Middle frontal gyrus (tissue), 1 donor: ENCODE measurements around the gene CHAF1B.
"Not testable (repeated sequence)": the region's sequence is repeated elsewhere in the genome, so short reads cannot be mapped to it uniquely, and the experiment has no call there.

Experiments
- DNase-seq: peaks from one replicate; pipeline ENCODE4 v3.0.0-alpha.2; 2015; ENCODE audit warnings: low spot score; ENCODE audit errors: extremely low spot score

The CHAF1B gene

DNA sequence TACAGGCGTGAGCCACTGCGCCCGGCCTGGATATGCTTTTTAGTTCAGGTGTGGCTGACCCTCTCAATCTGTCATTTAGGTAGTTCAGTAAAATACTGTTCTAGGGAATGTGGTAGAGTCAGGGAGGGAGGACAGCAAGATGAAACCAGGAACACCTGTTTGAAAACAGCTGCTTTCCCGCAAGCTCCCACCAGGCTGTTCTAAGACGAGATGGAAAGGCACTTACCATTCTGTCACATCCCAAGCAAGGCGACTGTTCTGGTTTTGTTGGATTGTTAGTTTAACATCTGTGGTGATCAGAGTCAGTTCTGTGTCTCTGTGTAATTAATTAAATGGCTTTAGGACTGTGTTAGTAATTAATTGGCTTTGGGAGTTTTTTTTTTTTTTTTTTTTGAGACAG lies 2.9 kb downstream of the CHAF1B start:
- DNase-seq: no peak

DNA sequence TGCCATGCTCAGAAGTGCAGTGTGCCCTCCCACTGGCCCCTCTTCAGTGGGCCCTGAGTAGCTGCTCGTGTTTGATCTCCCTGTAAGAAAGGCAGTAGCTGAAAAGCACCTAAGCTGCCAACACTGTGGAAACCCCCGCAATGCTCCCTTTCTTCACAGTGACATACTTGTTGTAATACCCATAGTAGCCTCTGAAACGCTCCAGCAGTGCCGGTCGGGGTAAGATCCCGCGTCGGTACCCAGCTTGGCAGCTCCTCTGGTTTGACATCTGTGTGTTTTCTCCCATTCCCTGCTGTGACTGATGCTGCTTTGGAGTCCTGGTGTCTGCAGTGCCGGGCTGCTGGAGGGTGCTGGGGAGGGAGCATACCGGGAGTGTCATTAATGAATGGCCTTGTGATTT lies 3.6 kb downstream of the CHAF1B start:
- no peak for DNase-seq

DNA sequence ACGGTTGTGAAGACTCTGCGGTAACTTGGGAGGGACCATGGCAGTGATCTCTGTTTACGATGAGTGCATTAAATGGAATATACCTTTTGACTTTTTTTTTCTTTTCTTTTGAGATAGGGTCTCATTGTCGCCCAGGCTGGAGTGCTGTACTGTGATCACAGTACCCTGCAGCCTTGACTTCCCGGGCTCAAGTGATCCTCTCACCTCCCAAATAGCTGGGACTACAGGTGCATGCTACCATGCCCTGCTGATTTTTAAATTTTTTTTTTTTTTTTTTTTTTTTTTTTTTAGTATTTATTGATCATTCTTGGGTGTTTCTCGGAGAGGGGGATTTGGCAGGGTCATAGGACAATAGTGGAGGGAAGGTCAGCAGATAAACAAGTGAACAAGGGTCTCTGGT lies 6.5 kb downstream of the CHAF1B start:
- not testable (repeated sequence) for DNase-seq

DNA sequence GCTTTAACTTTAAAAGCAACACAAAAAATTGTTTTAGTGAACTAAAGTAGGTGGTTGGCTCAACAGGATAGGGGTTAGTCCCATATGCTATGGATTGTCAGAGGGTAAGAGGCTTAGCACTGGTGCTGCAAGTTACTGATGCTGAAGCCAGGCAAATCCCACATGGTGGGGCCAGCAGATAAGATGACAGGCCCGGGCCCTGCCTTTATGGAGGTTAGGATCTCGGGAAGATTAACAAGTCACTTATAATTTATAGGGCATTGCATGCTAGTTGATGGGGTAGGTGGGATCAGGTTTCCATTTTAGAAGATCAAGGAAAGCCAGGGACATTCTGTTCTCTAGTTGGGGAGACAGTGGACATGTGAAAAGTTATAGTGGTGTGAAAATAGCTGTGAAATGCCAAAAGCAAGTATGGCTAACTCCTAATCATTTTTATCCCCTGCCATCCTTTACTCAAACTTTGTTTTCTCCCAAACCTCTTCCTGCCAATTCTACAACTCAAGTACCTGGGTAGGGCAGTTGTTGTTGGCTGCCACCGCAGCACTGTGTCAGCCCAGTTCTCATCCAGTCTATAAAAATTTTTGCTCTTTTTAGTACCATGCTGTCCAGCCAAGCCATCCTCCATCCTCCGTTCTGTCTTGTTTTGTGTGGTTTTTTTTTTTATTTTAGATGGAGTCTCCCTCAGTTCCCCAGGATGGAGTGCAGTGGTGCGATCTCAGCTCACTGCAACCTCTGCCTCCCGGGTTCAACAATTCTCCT lies 10.3 kb downstream of the CHAF1B start:
- no peak for DNase-seq

DNA sequence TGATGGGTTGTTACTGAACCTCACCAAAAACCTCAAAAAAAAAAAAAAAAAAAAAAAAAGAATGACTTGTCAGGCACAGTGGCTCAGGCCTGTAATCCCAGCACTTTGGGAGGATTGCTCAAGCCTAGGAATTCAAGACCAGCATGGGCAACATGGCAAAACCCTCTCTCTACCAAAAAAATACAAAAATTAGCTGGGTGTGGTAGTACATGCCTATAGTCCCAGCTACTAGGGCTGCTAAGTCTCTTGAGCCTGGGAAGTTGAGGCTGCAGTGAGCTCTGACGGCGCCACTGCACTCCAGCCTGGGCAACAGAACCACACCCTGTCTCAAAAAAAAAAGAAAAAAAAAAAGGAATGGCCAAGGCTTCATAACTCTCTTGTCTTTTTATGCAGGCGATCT lies 11.1 kb downstream of the CHAF1B start:
- DNase-seq: no peak

DNA sequence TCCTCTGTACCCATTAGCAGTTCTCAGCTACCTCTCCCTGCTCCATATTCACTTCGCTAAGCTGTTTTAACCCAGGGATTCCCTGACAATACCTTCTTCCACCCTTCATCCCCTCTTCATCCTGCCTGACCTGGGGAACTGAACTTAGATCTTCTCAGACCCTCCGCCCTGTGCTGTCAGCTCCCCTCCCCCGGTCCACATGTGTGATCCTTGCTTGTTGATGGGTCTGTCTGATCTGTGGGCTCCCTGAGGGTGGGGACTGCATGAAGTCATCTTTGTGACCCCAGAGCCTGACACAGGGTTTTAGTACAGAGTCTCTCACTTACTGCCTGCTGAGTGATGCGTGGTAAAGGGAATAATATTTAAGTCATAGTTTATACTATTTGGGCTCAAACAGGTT lies 11.8 kb downstream of the CHAF1B start:
- DNase-seq: no peak

DNA sequence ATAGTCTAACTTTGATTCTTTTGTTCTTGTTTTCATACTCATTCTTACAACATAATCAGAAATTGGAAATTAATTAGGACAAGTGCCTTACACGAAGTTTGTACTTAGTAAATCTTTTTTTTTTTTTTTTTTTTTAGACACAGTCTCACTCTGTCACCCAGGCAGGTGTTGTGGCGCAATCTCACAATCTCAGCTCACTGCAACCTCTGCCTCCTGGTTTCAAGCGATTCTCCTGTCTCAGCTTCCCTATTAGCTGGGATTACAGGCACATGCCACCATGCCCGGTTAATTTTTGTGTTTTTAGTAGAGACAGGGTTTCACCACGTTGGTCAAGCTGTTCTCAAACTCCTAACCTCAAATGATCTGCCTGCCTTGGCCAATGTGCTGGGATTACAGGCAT lies 12.4 kb downstream of the CHAF1B start:
- DNase-seq: no peak

DNA sequence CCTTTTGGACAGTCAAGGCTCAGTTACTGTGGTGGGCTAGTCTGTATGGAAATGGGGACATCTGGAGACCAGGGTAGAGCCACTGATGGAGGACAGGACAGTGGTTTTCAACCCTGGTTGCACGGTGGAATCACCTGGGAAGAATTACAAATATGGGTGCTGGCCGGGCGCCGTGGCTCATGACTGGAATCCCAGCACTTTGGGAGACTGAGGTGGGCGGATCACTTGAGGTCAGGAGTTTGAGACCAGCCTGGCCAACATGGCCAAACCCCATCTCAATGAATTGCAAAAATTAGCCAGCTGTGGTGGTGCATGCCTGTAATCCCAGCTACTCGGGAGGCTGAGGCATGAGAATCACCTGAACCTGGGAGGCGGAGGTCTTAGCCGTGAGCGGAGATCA lies 14.5 kb downstream of the CHAF1B start:
- not testable (repeated sequence) for DNase-seq

DNA sequence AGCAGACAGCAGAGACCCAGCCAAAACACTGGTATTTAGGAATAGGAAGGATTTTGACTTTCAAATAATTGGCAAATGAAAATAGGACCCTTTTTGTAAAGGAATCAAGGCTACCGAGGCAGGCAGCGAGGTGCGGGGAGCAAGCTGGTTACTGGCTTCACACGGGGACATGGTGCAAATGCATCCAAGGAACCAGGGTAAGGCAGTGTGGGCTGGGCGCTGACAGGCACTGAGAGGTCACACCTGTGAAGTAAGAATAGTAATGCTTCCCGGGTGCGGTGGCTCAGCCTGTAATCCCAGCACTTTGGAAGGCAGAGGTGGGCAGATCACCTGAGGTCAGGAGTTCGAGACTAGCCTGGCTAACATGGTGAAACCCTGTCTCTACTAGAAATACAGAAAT lies 15.5 kb downstream of the CHAF1B start:
- no peak for DNase-seq

DNA sequence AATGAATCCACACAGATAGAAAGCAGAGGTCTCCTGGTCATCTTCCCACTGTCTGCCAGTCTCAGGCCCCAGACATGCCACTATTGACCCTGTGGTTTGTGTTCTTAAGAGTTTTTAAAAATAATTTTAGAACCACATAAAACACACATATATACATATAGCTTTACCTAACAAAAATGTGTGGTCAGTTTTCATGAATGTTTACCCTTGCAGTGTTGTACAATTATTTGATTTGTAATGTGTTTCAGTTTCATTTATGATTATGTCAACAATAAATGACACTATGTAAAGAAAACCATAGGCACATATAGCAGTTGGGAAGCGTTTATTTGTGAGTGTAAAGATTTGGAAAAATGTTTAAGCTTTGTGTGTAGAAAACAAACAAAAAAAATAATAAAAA lies 17.1 kb downstream of the CHAF1B start:
- no peak for DNase-seq

DNA sequence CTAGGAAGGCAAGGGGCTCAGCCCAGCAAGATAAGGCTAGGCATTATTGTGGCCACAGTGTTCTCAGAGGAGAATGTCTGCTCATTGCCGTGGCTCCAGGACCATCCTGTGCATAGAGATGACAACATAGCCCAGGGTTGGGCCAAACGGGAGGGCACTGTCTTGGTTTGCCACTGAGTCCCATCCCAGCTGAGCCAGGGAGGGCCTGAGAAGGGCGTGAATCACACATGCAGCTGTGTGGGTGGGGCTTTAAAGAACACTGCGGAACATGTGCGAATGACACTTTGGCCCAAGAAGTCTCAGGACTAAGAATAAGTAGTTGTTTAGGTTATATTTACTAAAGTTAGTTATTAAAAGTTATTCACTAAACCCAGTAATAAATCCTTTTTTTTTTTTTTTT lies 18.5 kb downstream of the CHAF1B start:
- DNase-seq: no peak

DNA sequence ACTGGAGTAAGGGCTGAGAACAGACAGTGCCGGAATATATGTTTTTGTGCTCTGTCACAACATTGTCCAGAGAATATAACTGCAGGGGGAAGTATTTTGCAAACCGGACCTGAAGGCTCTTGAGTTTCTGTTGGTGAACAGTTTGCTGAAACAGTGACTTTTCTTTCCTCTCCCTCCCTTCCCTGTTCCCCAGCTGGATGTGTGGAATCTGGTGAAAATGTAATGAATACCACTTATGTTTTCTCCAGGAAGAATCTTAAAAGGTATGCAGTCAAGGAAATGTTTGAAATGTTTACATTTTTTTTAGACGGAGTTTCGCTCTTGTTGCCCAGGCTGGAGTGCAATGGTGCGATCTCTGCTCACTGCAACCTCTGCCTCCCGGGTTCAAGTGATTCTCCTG lies 23.4 kb downstream of the CHAF1B start:
- DNase-seq: no peak

DNA sequence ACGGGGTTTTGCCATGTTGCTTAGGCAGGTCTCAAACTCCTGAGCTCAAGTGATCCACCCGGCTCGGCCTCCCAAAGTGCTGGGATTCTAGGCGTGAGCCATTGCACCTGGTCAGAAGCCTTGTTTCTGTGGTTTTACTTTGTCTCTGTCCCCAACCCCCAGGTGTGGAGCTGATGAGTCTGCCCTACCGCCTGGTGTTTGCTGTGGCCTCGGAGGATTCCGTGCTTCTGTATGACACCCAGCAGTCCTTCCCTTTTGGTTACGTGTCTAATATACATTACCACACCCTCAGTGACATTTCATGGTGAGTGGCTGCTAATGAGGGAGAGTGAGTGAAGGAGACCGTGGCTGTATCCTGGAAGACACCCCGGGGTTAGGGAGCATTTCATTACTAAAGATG lies 26.1 kb downstream of the CHAF1B start:
- no peak for DNase-seq

DNA sequence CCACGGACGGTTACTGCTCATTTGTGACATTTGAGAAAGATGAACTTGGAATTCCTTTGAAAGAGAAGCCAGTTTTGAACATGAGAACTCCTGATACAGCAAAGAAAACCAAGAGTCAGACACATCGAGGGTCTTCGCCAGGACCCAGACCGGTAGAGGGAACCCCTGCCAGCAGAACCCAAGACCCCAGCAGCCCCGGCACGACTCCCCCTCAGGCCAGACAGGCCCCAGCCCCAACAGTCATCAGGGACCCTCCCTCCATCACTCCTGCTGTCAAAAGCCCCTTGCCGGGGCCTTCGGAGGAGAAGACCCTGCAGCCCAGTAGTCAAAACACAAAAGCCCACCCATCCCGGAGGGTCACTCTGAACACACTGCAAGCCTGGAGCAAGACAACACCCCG lies 27.7 kb downstream of the CHAF1B start:
- no peak for DNase-seq

DNA sequence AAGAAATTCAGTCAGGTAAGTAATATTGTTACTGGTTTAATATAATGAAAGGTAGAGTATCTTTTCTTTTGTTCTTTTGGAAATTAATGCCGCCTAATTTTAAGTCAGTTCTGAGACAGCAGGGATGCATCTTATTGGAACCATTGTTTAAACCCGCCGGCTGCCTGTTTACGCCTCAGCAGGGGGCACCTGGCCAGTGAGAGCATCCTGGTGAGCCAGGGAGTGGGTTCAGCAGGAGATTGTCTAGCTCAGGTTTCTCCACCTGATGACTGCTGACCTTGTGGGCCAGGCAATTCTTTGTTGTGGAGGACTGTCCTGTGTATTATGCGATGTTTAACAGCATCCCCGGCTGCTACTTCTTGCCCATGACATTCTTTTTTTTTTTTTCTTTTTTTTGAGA lies 30.2 kb downstream of the CHAF1B start:
- no peak for DNase-seq

DNA sequence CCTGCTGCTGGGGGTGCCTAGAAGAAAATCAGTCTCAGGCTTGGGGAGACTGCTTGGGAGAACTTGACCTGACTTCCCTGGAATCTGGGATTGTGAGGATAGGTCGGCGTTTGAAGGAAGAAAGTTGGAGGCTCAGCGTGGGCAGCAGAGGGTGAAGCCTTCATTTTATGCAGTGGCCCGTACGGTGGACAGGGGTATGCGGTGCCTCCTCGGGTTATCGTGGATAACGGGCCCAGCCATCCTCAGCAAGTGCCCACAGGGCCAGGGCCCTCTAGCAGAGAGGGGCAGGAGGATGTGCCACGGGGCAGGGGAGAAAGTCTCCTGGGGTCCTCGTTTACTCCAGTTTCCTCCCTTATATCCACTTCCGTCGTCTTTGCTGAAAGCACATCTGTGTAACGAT lies 34.0 kb downstream of the CHAF1B start:
- no peak for DNase-seq

DNA sequence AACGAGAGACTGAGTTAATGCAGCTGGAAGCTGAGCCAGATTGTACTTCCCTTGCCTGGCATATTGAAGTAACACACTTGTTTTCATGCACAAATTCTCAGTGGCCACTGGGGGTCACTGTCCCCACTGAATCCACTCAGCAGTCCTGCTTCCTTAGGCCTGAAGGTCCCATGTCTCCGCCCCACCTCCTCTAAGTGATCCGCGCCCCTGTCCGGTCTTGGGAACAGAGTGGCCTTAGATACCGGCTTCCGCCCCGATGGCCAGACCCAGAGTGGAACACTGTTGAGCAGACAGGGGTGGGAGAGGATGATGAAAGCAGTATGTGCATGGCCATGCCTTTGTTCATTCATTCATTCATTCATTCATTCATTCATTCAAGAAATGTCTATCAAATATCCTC lies 34.8 kb downstream of the CHAF1B start:
- peak; percentile 14 for DNase-seq

DNA sequence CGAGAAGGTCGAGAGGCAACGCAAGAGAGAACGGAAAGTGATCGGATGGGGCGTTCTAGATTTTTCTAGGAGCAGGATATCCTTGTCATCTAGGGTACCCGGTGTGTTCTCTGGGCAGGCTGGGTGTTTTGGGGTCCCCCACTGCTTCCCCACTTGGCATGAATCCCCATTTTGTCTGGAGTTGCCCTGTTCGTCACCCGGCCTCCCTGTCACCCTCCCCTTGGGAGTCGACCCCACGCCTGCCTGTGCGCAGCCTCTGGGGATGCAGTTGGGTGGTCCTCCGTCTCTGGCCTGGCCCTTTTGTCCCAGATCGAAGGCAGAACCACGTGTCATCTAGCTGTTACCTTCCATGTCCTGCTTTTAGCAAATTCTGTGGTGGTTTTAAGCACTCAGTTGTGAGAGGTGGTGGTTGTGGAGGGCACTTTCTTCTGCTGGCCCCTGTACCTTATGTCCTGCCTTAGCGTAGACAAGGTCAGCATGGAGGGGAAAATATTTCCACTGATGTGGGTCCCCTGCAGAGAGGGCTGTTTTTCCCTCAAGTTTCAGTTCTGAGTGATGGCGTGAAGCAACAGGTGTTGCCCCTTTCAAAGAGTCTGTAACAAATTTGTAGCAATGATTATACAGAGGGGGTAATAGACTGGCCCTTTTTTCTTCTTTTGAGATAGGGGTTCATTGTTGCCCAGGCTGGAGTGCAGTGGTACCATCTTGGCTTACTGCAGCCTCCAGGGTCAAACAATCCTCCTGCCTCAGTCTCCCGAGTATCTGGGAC lies 35.6 kb downstream of the CHAF1B start:
- DNase-seq: no peak

DNA sequence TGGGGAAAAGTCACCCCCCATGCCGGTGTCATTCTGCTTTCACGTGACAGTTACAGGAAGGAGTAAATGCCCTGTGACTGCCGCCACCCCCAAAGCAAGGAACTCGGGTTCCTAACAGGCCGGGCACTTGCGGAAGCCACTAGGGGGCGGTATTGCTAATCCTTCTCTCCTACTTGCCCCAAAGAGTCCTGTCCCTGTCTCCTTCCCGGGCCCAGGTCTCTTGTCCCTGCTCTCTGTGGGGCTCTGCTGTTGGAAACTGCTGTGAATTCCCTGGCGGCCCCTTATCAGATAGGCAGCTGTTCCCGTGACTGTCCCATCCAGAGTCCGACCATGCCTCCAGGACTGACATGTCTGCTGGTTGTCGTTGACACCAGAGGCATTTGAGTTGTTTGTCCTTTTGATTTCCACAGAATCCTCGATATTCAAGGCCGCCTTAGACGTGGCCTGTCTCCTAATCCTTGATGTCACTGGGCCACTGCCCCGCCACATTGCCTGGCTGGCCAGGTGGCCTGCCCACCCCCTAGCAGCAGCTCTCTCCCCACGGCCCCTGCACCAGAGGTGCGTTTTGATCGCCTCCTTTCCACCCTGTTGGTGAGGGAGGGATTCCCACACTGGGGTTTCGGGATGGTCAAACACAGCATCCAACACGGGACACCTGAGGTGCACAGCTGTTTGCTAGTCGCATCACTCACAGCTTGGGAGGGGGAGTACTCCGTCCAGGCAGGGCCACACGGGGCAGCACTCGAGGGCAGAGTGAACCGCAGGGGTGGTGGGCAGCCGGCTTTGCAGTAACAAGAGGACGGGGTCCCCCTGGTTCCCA lies 37.3 kb downstream of the CHAF1B start:
- DNase-seq: no peak

DNA sequence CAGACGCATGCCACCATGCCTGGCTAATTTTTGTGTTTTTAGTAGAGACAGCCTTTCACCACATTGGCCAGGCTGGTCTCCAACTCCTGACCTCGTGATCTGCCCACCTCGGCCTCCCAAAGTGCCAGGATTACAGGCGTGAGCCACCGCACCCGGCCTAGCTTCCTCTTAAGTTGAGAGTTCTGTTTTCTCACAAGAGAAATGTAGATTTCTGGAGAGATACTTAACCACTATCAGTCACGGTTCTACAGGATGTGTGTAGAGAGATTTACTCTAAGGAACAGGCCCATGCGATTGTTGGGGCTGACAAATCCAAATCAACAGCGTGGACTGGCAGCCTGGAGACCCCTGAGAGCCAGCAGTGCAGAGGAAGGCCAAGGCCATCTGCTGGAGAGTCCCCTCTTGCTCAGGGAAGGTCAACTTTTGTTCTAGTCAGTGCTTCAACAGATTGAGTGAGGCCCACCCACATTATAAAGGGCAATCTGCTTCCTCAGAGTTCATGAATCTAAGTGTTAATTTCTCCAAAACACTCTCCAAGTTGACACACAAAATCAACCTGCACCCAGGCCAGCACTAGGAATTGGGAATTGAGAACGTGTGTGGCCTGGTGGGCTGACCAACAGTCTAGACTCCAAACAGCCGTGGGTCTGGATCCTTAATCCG lies 38.7 kb downstream of the CHAF1B start:
- no peak for DNase-seq

DNA sequence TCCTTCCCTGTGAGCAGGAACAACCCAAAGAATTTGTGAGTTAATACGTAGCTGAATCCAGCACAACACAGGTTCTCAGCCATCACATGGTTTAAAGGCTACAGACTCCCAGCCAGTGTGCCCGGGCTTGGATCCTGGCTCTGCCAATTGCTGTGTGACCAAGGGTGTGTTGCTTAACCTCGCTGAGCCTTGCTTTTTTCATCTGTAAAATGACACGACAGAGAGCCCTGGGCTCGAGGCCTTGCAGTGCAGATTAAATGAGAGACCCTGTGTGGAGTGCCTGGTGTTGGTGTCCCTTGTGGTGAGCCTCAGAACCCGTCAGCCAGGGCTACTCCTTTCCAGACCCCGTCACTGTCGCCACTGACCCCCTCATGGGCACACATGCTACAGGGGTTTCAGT lies 39.4 kb downstream of the CHAF1B start:
- no peak for DNase-seq

DNA sequence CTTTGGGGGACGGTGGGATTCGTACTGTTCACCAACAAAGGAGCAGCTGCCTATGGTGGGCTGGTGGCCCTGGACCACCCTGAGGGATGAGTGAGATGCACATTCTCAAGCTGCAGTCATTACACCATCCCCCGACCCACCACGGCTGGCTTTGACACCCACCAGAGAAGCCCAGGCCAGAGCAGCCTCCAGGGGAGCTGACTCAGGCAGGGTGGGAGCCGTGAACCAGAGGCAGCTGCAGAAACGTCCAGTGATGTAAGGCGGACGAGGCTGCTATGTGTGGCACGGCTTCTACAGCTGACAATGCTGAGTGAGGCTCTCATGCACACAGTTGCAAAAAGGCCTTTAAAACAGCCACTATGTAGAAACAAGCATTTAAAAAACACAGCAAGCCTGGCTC lies 40.1 kb downstream of the CHAF1B start:
- no peak for DNase-seq
